A549 (cell line): ENCODE data around the gene C4orf50.

Experiments used
- RAD21 ChIP-seq, 2 experiments: fragments of >200 bp in 1 of 2; sonication (Bioruptor Twin) in 1 of 2; formaldehyde crosslinking in 1 of 2; IDR thresholded peaks in 1 of 2; conservative IDR thresholded peaks in 1 of 2; 2 replicates in 1 of 2; 3 replicates in 1 of 2; pipeline ENCODE4 v1.6.1; 2012 to 2018; ENCODE audit warnings: inconsistent platforms in 1 of 2
- RARB ChIP-seq: fragments of 250-450 bp; sonication (Bioruptor Pico); IDR thresholded peaks from 2 replicates; pipeline ENCODE4 v1.8.0; 2021; ENCODE audit warnings: mild to moderate bottlenecking, moderate library complexity
- RFX5 ChIP-seq: fragments of 450-650 bp; IDR thresholded peaks from 2 replicates; pipeline ENCODE4 v1.7.1; 2014; ENCODE audit warnings: antibody characterized with exemption, mild to moderate bottlenecking, moderate library complexity
- ZNF302 ChIP-seq: fragments of 250-450 bp; sonication (Bioruptor Pico); IDR thresholded peaks from 2 replicates; pipeline ENCODE4 v1.9.0; 2021; ENCODE audit warnings: inconsistent platforms, mild to moderate bottlenecking, moderate library complexity
- TF ChIP-seq, protein P1 (sequence below): fragments of >200 bp; sonication (Bioruptor Twin); formaldehyde crosslinking; IDR thresholded peaks from 3 replicates; pipeline ENCODE4 v1.5.1; 2016
- TF ChIP-seq, protein P2 (sequence below): fragments of 250-450 bp; sonication (Bioruptor Pico); IDR thresholded peaks from 2 replicates; pipeline ENCODE4 v1.5.0; 2021; ENCODE audit warnings: mild to moderate bottlenecking, moderate library complexity, borderline replicate concordance

DNA sequence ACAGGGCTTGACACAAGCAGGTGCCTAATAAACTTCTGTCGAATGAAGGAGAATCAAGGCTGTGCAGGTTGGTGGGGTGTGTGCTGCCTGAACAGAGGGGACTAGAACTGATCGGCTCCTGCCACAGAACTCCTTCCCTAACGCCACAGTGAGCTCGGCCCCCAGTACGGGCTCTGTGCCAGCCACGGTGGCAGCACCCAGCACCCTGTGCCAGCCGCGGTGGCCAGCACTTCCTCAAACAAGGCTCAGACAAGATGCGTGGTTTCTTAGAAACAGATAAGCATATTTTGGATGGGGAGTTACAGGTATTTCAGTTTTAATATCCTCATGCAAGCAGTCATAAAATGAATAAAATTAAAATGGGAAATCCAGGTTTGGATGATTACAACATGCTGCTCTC, 26.0 kb upstream of the C4orf50 start:
- TF ChIP-seq RAD21 (conservative IDR thresholded peaks at IDR 0.05 in 1 of 2, IDR thresholded peaks at IDR 0.05 in 1 of 2) (no peak), RFX5 (no peak), RARB (CRISPR knock-in tag) (no peak), ZNF302 (CRISPR knock-in tag) (no peak)
- TF ChIP-seq, protein P1, sequence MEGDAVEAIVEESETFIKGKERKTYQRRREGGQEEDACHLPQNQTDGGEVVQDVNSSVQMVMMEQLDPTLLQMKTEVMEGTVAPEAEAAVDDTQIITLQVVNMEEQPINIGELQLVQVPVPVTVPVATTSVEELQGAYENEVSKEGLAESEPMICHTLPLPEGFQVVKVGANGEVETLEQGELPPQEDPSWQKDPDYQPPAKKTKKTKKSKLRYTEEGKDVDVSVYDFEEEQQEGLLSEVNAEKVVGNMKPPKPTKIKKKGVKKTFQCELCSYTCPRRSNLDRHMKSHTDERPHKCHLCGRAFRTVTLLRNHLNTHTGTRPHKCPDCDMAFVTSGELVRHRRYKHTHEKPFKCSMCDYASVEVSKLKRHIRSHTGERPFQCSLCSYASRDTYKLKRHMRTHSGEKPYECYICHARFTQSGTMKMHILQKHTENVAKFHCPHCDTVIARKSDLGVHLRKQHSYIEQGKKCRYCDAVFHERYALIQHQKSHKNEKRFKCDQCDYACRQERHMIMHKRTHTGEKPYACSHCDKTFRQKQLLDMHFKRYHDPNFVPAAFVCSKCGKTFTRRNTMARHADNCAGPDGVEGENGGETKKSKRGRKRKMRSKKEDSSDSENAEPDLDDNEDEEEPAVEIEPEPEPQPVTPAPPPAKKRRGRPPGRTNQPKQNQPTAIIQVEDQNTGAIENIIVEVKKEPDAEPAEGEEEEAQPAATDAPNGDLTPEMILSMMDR: no peak
- TF ChIP-seq, protein P2, sequence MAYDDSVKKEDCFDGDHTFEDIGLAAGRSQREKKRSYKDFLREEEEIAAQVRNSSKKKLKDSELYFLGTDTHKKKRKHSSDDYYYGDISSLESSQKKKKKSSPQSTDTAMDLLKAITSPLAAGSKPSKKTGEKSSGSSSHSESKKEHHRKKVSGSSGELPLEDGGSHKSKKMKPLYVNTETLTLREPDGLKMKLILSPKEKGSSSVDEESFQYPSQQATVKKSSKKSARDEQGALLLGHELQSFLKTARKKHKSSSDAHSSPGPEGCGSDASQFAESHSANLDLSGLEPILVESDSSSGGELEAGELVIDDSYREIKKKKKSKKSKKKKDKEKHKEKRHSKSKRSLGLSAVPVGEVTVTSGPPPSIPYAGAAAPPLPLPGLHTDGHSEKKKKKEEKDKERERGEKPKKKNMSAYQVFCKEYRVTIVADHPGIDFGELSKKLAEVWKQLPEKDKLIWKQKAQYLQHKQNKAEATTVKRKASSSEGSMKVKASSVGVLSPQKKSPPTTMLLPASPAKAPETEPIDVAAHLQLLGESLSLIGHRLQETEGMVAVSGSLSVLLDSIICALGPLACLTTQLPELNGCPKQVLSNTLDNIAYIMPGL: no peak
